Fibroblast of pulmonary artery (primary cell): Measurements from ENCODE around the gene DNAH1.

Experiments
- DNase-seq: peaks from one replicate; pipeline ENCODE4 v3.0.0-alpha.2; 2010; ENCODE audit warnings: low read depth
- H3K4me3 ChIP-seq: replicated peaks from 2 replicates; pipeline ENCODE4 v1.5.1; 2011; ENCODE audit warnings: low read depth, mild to moderate bottlenecking, control low read depth, low read length, moderate library complexity
- CTCF ChIP-seq: IDR thresholded peaks from 2 replicates; pipeline ENCODE4 v1.5.1; 2011; ENCODE audit warnings: mild to moderate bottlenecking, control low read depth, low read length, inconsistent platforms; ENCODE audit errors: missing control alignments

Gene DNAH1

GRCh38 chr3:52277071-52277964 lies 38.8 kb upstream of the DNAH1 start:
- DNase-seq = peak; percentile 74
- TF ChIP-seq CTCF = no peak
- H3K4me3 ChIP-seq = peak overlapping the region; percentile 95

GRCh38 chr3:52277972-52278509 lies 38.1 kb upstream of the DNAH1 start:
- peak; percentile 40 for TF ChIP-seq CTCF
- peak; percentile 46 for DNase-seq
- peak overlapping the region; percentile 95 for H3K4me3 ChIP-seq

GRCh38 chr3:52278510-52279069 lies 37.5 kb upstream of the DNAH1 start, which contains the start of gene WDR82:
WDR82 (minus strand) TSS chr3:52278649; CDS start chr3:52278361, 288 bp downstream.
- H3K4me3 ChIP-seq = peak within 1 kb of the TSS; percentile 95
- TF ChIP-seq CTCF = peak; percentile 46
- peak; percentile 94 for DNase-seq

GRCh38 chr3:52279596-52279995 lies 36.5 kb upstream of the DNAH1 start:
- no peak for TF ChIP-seq CTCF
- no peak for DNase-seq
- H3K4me3 ChIP-seq = peak overlapping the region; percentile 95

- H3K4me3 ChIP-seq = peak overlapping the region; percentile 4
- peak; percentile 70 for DNase-seq
- TF ChIP-seq CTCF = no peak
Observed at GRCh38 chr3:52280050-52280461, 36.1 kb upstream of the DNAH1 start.

- H3K4me3 ChIP-seq = no peak overlapping the region
- TF ChIP-seq CTCF = no peak
- DNase-seq = no peak
Observed at GRCh38 chr3:52281981-52282801, 33.9 kb upstream of the DNAH1 start.
